K562 (cell line): ENCODE results near the gene SRMS. TPM values are rescaled to one million over a fixed set of nuclear protein-coding genes. Genes with fewer than 3 reads are reported as not detected.

ENCODE experiments used
- AFF4 ChIP-seq: sonication (generic); formaldehyde crosslinking; IDR thresholded peaks from 2 replicates; pipeline ENCODE4 v1.8.0; 2023; ENCODE audit warnings: mild to moderate bottlenecking, missing genetic modification reagents
- ARID3A ChIP-seq: IDR thresholded peaks from 2 replicates; pipeline ENCODE4 v1.6.1; 2012; ENCODE audit warnings: low read depth, low read length, improper control_type of control experiment, borderline replicate concordance
- CCAR2 ChIP-seq: fragments of 200-400 bp; formaldehyde crosslinking; IDR thresholded peaks from 2 replicates; pipeline ENCODE4 v1.6.1; 2017; ENCODE audit warnings: mild to moderate bottlenecking, low read depth, low read length
- ESRRA ChIP-seq: fragments of 450-650 bp; IDR thresholded peaks from 2 replicates; pipeline ENCODE4 v1.6.1; 2014; ENCODE audit warnings: low read depth, mild to moderate bottlenecking, moderate library complexity, borderline replicate concordance
- FOXA1 ChIP-seq: fragments of 450-650 bp; IDR thresholded peaks from 2 replicates; pipeline ENCODE4 v1.6.1; 2016; ENCODE audit warnings: mild to moderate bottlenecking, borderline replicate concordance
- HEY1 ChIP-seq: fragments of 250-450 bp; sonication (Bioruptor Pico); IDR thresholded peaks from 2 replicates; pipeline ENCODE4 v1.5.0; 2020; ENCODE audit warnings: mild to moderate bottlenecking, moderate library complexity, borderline replicate concordance
- HOMEZ ChIP-seq: fragments of 250-450 bp; sonication (Bioruptor Pico); IDR thresholded peaks from 2 replicates; pipeline ENCODE4 v1.4.0; 2020; ENCODE audit warnings: mild to moderate bottlenecking, moderate library complexity
- LARP7 ChIP-seq: fragments of 450-650 bp; IDR thresholded peaks from 2 replicates; pipeline ENCODE4 v1.6.1; 2016
- MAFK ChIP-seq: IDR thresholded peaks from 2 replicates; pipeline ENCODE4 v1.6.1; 2011; ENCODE audit warnings: low read length, improper control_type of control experiment
- PRPF4 ChIP-seq: fragments of 200-400 bp; formaldehyde crosslinking; IDR thresholded peaks from one replicate; pipeline ENCODE4 v1.6.1; 2017; ENCODE audit warnings: low read length, low read depth, mild to moderate bottlenecking; ENCODE audit not compliant: insufficient read depth, poor library complexity, severe bottlenecking
- PTTG1 ChIP-seq: fragments of 450-650 bp; IDR thresholded peaks from 2 replicates; pipeline ENCODE4 v1.6.1; 2016; ENCODE audit warnings: low read depth, mild to moderate bottlenecking, missing genetic modification characterization, missing compliant biosample characterization
- RAD51 ChIP-seq: fragments of 450-650 bp; IDR thresholded peaks from 2 replicates; pipeline ENCODE4 v1.7.1; 2016; ENCODE audit warnings: low read depth, mild to moderate bottlenecking, borderline replicate concordance
- SETDB1 ChIP-seq: IDR thresholded peaks from one replicate; pipeline ENCODE4 v1.6.1; 2012; ENCODE audit warnings: low read length, control low read depth, inconsistent platforms
- STAT5B ChIP-seq: fragments of 250-450 bp; sonication (Bioruptor Pico); IDR thresholded peaks from 2 replicates; pipeline ENCODE4 v1.8.0; 2021; ENCODE audit warnings: mild to moderate bottlenecking, inconsistent platforms
- TCF7L2 ChIP-seq: fragments of 150-350 bp; IDR thresholded peaks from 2 replicates; pipeline ENCODE4 v1.6.1; 2016; ENCODE audit warnings: low read depth, mild to moderate bottlenecking, low read length, moderate library complexity
- TOE1 ChIP-seq, 2 experiments: fragments of 450-650 bp in 1 of 2; sonication (generic) in 1 of 2; formaldehyde crosslinking in 1 of 2; IDR thresholded peaks; 2 replicates each; pipeline versions ENCODE4 v1.7.1 to v1.8.0; 2016 to 2022; ENCODE audit warnings: borderline replicate concordance in 2 of 2, mild to moderate bottlenecking in 2 of 2, antibody characterized with exemption in 1 of 2, inconsistent platforms in 1 of 2, low read depth in 1 of 2, missing genetic modification reagents in 1 of 2, moderate library complexity in 1 of 2
- ZC3H8 ChIP-seq: fragments of 450-650 bp; IDR thresholded peaks from 2 replicates; pipeline ENCODE4 v1.6.1; 2017
- ZNF282 ChIP-seq: sonication (generic); formaldehyde crosslinking; IDR thresholded peaks from 2 replicates; pipeline ENCODE4 v1.8.1; 2023; ENCODE audit warnings: missing genetic modification reagents
- ZNF512 ChIP-seq: IDR thresholded peaks from 2 replicates; pipeline ENCODE4 v1.6.1; 2016; ENCODE audit warnings: missing genetic modification characterization, missing compliant biosample characterization
- ZNF717 ChIP-seq: fragments of 250-450 bp; sonication (Bioruptor Pico); IDR thresholded peaks from 2 replicates; pipeline ENCODE4 v1.5.0; 2021
- polyA plus RNA-seq, 8 experiments: library from polyadenylated mRNA; depleted of rRNA in 4 of 8; stranded (reverse) in 5 of 8; unstranded in 3 of 8; fragments of >200 nt; fragmentation: Nextera tagmentation in 2 of 8; fragmentation: Illumina TruSeq in 1 of 8; extraction: Ambion mirVana in 2 of 8; extraction: Trizol in 1 of 8; gene quantifications; 2 replicates each; pipeline versions ENCODE4 v1.2.1 to v1.2.3, GENCODE V29; 2011 to 2014; ENCODE audit warnings: inconsistent platforms in 1 of 8, missing spikeins in 1 of 8
- total RNA-seq, 7 experiments: library from RNA; depleted of rRNA in 6 of 7; stranded (reverse); fragments of >200 nt in 6 of 7; fragmentation: Illumina TruSeq in 2 of 7; extraction: Trizol in 2 of 7; gene quantifications; 2 replicates each; pipeline versions ENCODE4 v1.2.1 to v1.2.3, GENCODE V29; 2011 to 2021; ENCODE audit warnings: low replicate concordance in 1 of 7

SRMS gene
- total and polyA plus RNA-seq, 9 of the 15 experiments (the other 6 are each of a cell fraction or from before 2014, with no cell fraction given) = 0.07 TPM; not detected in 8

GRCh38 chr20:63574156-63574828 is 26.7 kb upstream of the SRMS start, which contains the start of gene HELZ2 (continued):
- TF ChIP-seq ARID3A (no peak), ZNF512 (tag) (no peak), TCF7L2 (no peak), PRPF4 (no peak), HOMEZ (CRISPR knock-in tag) (no peak), ZNF717 (no peak), TOE1 (IDR thresholded peaks at IDR 0.05; ENCODE audit: borderline replicate concordance) (no peak), TOE1 (CRISPR knock-in tag; IDR thresholded peaks at IDR 0.05; ENCODE audit: borderline replicate concordance, low read depth) (no peak), ZC3H8 (no peak), SETDB1 (no peak), ESRRA (no peak), STAT5B (no peak), CCAR2 (no peak), PTTG1 (no peak), LARP7 (no peak), MAFK (no peak), RAD51 (no peak), AFF4 (CRISPR knock-in tag) (0 out of 2 replicates have a peak, but pooled peaks have one; percentile 43), FOXA1 (no peak), HEY1 (CRISPR knock-in tag) (no peak), ZNF282 (CRISPR knock-in tag) (no peak)
